GM21786 (cell line): ENCODE results near the gene MTHFSD.

Experiments
- ATAC-seq: cut with Tn5 transposase; IDR thresholded peaks from one replicate; pipeline ENCODE4 v1.9.1; 2021; ENCODE audit not compliant: unreplicated experiment

MTHFSD gene

GRCh38 chr16:86515413-86515776 is 39.6 kb downstream of the MTHFSD start:
- ATAC-seq, result no peak

GRCh38 chr16:86514481-86515376 is 40.3 kb downstream of the MTHFSD start:
- no peak for ATAC-seq

- ATAC-seq, result no peak
Measured at GRCh38 chr16:86513471-86514277, 41.4 kb downstream of the MTHFSD start.

- no peak for ATAC-seq
Measured at GRCh38 chr16:86512860-86513470, 42.1 kb downstream of the MTHFSD start.

GRCh38 chr16:86512301-86512859 is 42.7 kb downstream of the MTHFSD start:
- ATAC-seq, result no peak

GRCh38 chr16:86511317-86512161 is 43.5 kb downstream of the MTHFSD start:
- ATAC-seq, result no peak

GRCh38 chr16:86510465-86511261 is 44.4 kb downstream of the MTHFSD start, which contains the start of gene FOXF1:
Gene FOXF1, plus strand, starts transcription at chr16:86510527. Its CDS starts 43 bp downstream, at chr16:86510570.
- ATAC-seq, result no peak

- no peak for ATAC-seq
Measured at GRCh38 chr16:86509759-86510464, 45.1 kb downstream of the MTHFSD start.

- ATAC-seq, result no peak
Measured at GRCh38 chr16:86508947-86509758, 45.9 kb downstream of the MTHFSD start.

GRCh38 chr16:86508028-86508946 is 46.7 kb downstream of the MTHFSD start:
- no peak for ATAC-seq

- ATAC-seq, result no peak
Measured at GRCh38 chr16:86507173-86508027, 47.6 kb downstream of the MTHFSD start.

- no peak for ATAC-seq
Measured at GRCh38 chr16:86505899-86506864, 48.9 kb downstream of the MTHFSD start.

GRCh38 chr16:86505185-86505898 is 49.7 kb downstream of the MTHFSD start:
- no peak for ATAC-seq
